Uterus (tissue), 4 donors: ENCODE data around the gene KRTAP5-3. TPM values are rescaled to one million over a fixed set of nuclear protein-coding genes. Genes with fewer than 3 reads are reported as not detected.

ENCODE experiments used
- DNase-seq, 2 donors: peaks; one replicate each; pipeline ENCODE4 v3.0.0-alpha.2; 2019 to 2020
- H3K27ac ChIP-seq, 2 donors: fragments of 200-600 bp; sonication (generic); 1 replicate in 1 of 2; 2 replicates in 1 of 2; pipeline ENCODE4 v1.5.1; 2016 to 2018
- H3K27me3 ChIP-seq, 2 donors: fragments of 200-600 bp; sonication (generic); one replicate each; pipeline ENCODE4 v1.5.1; 2018 to 2019; ENCODE audit warnings: control low read depth in 1 of 2
- H3K36me3 ChIP-seq, 2 donors: fragments of 200-600 bp; sonication (generic); one replicate each; pipeline ENCODE4 v1.5.1; 2019; ENCODE audit warnings: control low read depth in 1 of 2
- H3K4me1 ChIP-seq, 2 donors: fragments of 200-600 bp; sonication (generic); one replicate each; pipeline ENCODE4 v1.5.1; 2018 to 2019; ENCODE audit warnings: control low read depth in 1 of 2
- H3K4me3 ChIP-seq, 2 donors: fragments of 200-600 bp; sonication (generic); 1 replicate in 1 of 2; 2 replicates in 1 of 2; pipeline ENCODE4 v1.5.1; 2018 to 2019; ENCODE audit warnings: mild to moderate bottlenecking in 1 of 2
- H3K9me3 ChIP-seq, 2 donors: fragments of 200-600 bp; sonication (generic); one replicate each; pipeline ENCODE4 v1.5.1; 2019; ENCODE audit warnings: control low read depth in 1 of 2
- POLR2A ChIP-seq, 2 donors: fragments of 450-650 bp; IDR thresholded peaks; one replicate each; pipeline ENCODE4 v1.6.1; 2016; ENCODE audit warnings: antibody characterized with exemption in 2 of 2, mild to moderate bottlenecking in 1 of 2, moderate library complexity in 1 of 2
- intact Hi-C: fragments of 100-400 bp; cut with DNase I; formaldehyde crosslinking; loops from one replicate; pipeline ENCODE4 v1.15.1; 2023; ENCODE audit warnings: low total_unique reads
- total RNA-seq, 4 donors: library from RNA; depleted of rRNA in 3 of 4; stranded (reverse); fragments of >200 nt in 3 of 4; gene quantifications; one replicate each; pipeline versions ENCODE4 v1.1.0 to v1.2.4, GENCODE V29; 2014 to 2023
- TF ChIP-seq, protein P1 (sequence below), 4 experiments: fragments of 200-600 bp in 2 of 4; fragments of 450-650 bp in 2 of 4; sonication (generic) in 2 of 4; IDR thresholded peaks; one replicate each; pipeline ENCODE4 v1.5.1; 2016 to 2019; ENCODE audit warnings: antibody characterized with exemption in 4 of 4, mild to moderate bottlenecking in 2 of 4, moderate library complexity in 1 of 4
- donor health status: DM: yes; HTN: yes; CAD: no.

Gene KRTAP5-3
- total RNA-seq, 4 donors from 2014 or later: not detected

DNA sequence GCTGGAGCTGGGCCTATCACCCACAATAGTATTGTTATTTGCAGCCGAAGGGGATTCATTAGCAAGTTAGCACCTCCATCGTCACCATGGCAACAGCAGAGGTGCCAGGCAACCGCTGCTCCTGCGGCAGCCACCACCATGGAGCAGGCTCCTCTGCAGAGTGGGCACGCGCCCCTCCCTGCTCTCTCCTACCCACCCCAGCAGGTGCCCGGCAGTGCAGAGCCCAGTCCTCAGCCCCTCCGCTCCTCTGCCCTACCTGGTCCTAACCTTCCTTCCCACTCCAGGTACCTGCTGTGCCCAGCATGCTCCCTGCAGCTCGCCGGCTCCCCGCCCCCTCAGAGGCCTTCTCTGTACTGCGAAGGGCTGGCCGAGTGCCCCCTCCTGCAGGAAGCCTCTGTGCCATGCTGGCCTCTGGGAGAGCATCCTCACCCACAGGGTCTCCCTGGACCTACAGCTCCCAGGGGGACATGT lies 39.8 kb downstream of the KRTAP5-3 start:
- H3K4me1 ChIP-seq: peaks cover 0 to 33% of the 10 kb centered on the region in 2 donors
- TF ChIP-seq, protein P1, sequence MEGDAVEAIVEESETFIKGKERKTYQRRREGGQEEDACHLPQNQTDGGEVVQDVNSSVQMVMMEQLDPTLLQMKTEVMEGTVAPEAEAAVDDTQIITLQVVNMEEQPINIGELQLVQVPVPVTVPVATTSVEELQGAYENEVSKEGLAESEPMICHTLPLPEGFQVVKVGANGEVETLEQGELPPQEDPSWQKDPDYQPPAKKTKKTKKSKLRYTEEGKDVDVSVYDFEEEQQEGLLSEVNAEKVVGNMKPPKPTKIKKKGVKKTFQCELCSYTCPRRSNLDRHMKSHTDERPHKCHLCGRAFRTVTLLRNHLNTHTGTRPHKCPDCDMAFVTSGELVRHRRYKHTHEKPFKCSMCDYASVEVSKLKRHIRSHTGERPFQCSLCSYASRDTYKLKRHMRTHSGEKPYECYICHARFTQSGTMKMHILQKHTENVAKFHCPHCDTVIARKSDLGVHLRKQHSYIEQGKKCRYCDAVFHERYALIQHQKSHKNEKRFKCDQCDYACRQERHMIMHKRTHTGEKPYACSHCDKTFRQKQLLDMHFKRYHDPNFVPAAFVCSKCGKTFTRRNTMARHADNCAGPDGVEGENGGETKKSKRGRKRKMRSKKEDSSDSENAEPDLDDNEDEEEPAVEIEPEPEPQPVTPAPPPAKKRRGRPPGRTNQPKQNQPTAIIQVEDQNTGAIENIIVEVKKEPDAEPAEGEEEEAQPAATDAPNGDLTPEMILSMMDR (IDR thresholded peaks at IDR 0.05): no peak
- no peak for TF ChIP-seq POLR2A (IDR thresholded peaks at IDR 0.05)
- no peaks in the 10 kb centered on the region for H3K9me3 ChIP-seq
- no peak overlapping the region for H3K27ac ChIP-seq
- H3K27me3 ChIP-seq: peaks cover 0 to 5% of the 10 kb centered on the region in 2 donors
- no peak overlapping the region for H3K4me3 ChIP-seq
- intact Hi-C loops: no loop called here
- DNase-seq: no peak
- no peaks in the 10 kb centered on the region for H3K36me3 ChIP-seq

GRCh38 chr11:1567721-1568100 lies 40.6 kb downstream of the KRTAP5-3 start:
- Histone ChIP-seq H3K9me3 (no peaks in the 10 kb centered on the region), H3K36me3 (no peaks in the 10 kb centered on the region), H3K27ac (no peak overlapping the region), H3K4me3 (no peak overlapping the region), H3K27me3 (peaks cover 0 to 4% of the 10 kb centered on the region in 2 donors), H3K4me1 (peaks cover 0 to 29% of the 10 kb centered on the region in 2 donors)
- intact Hi-C loops: no loop called here
- TF ChIP-seq, protein P1 (IDR thresholded peaks at IDR 0.05): no peak
- no peak for TF ChIP-seq POLR2A (IDR thresholded peaks at IDR 0.05)
- no peak for DNase-seq

GRCh38 chr11:1567052-1567720 lies 41.1 kb downstream of the KRTAP5-3 start:
- Histone ChIP-seq H3K36me3 (no peaks in the 10 kb centered on the region), H3K27ac (no peak overlapping the region), H3K9me3 (no peaks in the 10 kb centered on the region), H3K4me3 (no peak overlapping the region), H3K27me3 (no peaks in the 10 kb centered on the region), H3K4me1 (peaks cover 0 to 27% of the 10 kb centered on the region in 2 donors)
- DNase-seq: no peak
- TF ChIP-seq POLR2A (IDR thresholded peaks at IDR 0.05): no peak
- TF ChIP-seq, protein P1 (IDR thresholded peaks at IDR 0.05): no peak
- intact Hi-C loops: no loop called here

DNA sequence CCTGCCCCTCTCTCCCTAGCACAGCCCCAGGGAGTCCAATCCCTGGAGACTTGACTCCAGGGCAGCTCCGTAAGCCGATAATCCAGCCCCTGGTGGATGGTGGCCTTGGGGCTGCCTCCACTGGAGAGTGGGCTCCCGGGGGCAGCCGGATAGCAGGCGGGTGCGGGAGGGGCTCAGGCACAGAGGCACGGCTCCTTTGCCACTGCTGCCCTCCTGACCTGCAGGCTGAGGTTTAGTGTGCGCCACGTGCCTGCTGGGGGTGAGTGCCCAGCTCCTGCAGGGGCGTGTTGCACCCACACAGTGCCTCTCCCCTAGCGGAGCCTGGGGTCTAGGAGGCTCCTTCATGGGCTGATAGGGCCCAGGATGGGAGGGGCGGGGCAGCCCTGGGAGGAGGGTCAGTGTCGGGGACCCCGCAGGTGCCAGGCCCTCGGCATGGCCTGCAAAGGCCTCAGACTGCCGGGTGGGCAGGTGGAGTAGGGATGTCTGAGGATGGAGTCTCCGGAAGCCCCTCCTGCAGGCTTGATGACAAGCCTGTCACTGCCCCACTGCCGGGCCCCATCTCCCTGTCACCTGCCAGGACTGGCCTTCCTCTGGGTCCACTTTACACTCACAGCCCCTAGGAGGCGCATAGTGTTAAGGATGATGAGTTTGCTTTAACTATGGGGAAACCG lies 41.7 kb downstream of the KRTAP5-3 start:
- no peaks in the 10 kb centered on the region for H3K27me3 ChIP-seq
- intact Hi-C loops: no loop called here

DNA sequence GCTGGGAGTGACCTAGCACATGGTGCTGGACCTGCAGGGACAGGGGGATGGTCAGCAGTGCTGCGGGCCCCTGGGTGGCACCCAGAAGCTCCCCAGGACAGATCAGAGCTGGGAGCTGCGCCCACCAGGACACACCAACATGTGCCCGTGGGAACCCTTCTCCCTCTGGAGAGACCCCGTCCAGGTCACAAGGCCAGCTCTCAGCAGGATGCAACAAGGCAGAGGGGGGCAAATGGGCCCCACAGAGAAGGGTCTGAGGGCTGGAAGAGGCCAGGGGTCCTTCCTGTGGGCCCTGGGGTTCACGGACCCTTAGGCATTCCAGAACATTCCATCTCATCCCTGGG lies 42.4 kb downstream of the KRTAP5-3 start:
- no peaks in the 10 kb centered on the region for H3K36me3 ChIP-seq
- H3K27ac ChIP-seq: no peak overlapping the region
- intact Hi-C loops: no loop called here
- DNase-seq: no peak
- no peaks in the 10 kb centered on the region for H3K9me3 ChIP-seq
- H3K4me3 ChIP-seq: no peak overlapping the region
- no peaks in the 10 kb centered on the region for H3K27me3 ChIP-seq
- H3K4me1 ChIP-seq: peaks cover 0 to 20% of the 10 kb centered on the region in 2 donors
- TF ChIP-seq, protein P1 (IDR thresholded peaks at IDR 0.05): no peak
- no peak for TF ChIP-seq POLR2A (IDR thresholded peaks at IDR 0.05)

More for the DNA sequence above, 41.7 kb downstream of the KRTAP5-3 start:
- Histone ChIP-seq H3K4me1 (peaks cover 0 to 27% of the 10 kb centered on the region in 2 donors), H3K9me3 (no peaks in the 10 kb centered on the region), H3K36me3 (no peaks in the 10 kb centered on the region), H3K27ac (no peak overlapping the region), H3K4me3 (no peak overlapping the region)
- DNase-seq: no peak
- TF ChIP-seq, protein P1 (IDR thresholded peaks at IDR 0.05): no peak
- no peak for TF ChIP-seq POLR2A (IDR thresholded peaks at IDR 0.05)
